ENCODE data around the gene OPCML. TPM values are rescaled to one million over a fixed set of nuclear protein-coding genes. Genes with fewer than 3 reads are reported as not detected.

The OPCML gene
- total RNA-seq, 2 experiments from 2014 or later = not detected

GRCh38 chr11:133181667-133182066 is 350.6 kb downstream of the OPCML start:
- Mint-ChIP-seq H3K27ac (no peak overlapping the region), H3K9me3 (peaks cover 2% of the 10 kb centered on the region), H3K27me3 (no peaks in the 10 kb centered on the region), H3K4me3 (no peak overlapping the region), H3K4me1 (no peaks in the 10 kb centered on the region), H3K36me3 (ENCODE audit: low read depth) (no peaks in the 10 kb centered on the region)
- no peak for DNase-seq
- POLR2A ChIA-PET = no interaction called here
- CTCF ChIA-PET = no interaction called here

- CTCF ChIA-PET = no interaction called here
- no peak for DNase-seq
- peaks cover 2% of the 10 kb centered on the region for H3K9me3 Mint-ChIP-seq
- no peak overlapping the region for H3K27ac Mint-ChIP-seq
- POLR2A ChIA-PET = no interaction called here
- H3K4me1 Mint-ChIP-seq = no peaks in the 10 kb centered on the region
- no peak overlapping the region for H3K4me3 Mint-ChIP-seq
- H3K27me3 Mint-ChIP-seq = no peaks in the 10 kb centered on the region
- no peaks in the 10 kb centered on the region for H3K36me3 Mint-ChIP-seq (ENCODE audit: low read depth)
Observed at GRCh38 chr11:133181066-133181465, 351.2 kb downstream of the OPCML start.

- Mint-ChIP-seq H3K27ac (no peak overlapping the region), H3K9me3 (peaks cover 2% of the 10 kb centered on the region), H3K4me3 (no peak overlapping the region), H3K4me1 (no peaks in the 10 kb centered on the region), H3K27me3 (no peaks in the 10 kb centered on the region), H3K36me3 (ENCODE audit: low read depth) (no peaks in the 10 kb centered on the region)
- ChIA-PET CTCF (no interaction called here), POLR2A (no interaction called here)
- no peak for DNase-seq
Observed at GRCh38 chr11:133180201-133180600, 352.1 kb downstream of the OPCML start.

- Mint-ChIP-seq H3K27ac (no peak overlapping the region), H3K9me3 (peaks cover 2% of the 10 kb centered on the region), H3K36me3 (ENCODE audit: low read depth) (no peaks in the 10 kb centered on the region), H3K4me3 (no peak overlapping the region), H3K4me1 (no peaks in the 10 kb centered on the region), H3K27me3 (no peaks in the 10 kb centered on the region)
- ChIA-PET POLR2A (no interaction called here), CTCF (no interaction called here)
- DNase-seq = no peak
Observed at GRCh38 chr11:133176748-133177147, 355.6 kb downstream of the OPCML start.

GRCh38 chr11:133175103-133175502 is 357.2 kb downstream of the OPCML start:
- no peak overlapping the region for H3K27ac Mint-ChIP-seq
- H3K27me3 Mint-ChIP-seq = no peaks in the 10 kb centered on the region
- ChIA-PET CTCF (no interaction called here), POLR2A (no interaction called here)
- H3K36me3 Mint-ChIP-seq (ENCODE audit: low read depth) = no peaks in the 10 kb centered on the region
- peaks cover 2% of the 10 kb centered on the region for H3K9me3 Mint-ChIP-seq
- H3K4me3 Mint-ChIP-seq = no peak overlapping the region
- no peaks in the 10 kb centered on the region for H3K4me1 Mint-ChIP-seq
- DNase-seq = no peak

- Mint-ChIP-seq H3K27ac (no peak overlapping the region), H3K27me3 (no peaks in the 10 kb centered on the region), H3K4me1 (no peaks in the 10 kb centered on the region), H3K9me3 (peaks cover 2% of the 10 kb centered on the region), H3K4me3 (no peak overlapping the region), H3K36me3 (ENCODE audit: low read depth) (no peaks in the 10 kb centered on the region)
- CTCF ChIA-PET = no interaction called here
- POLR2A ChIA-PET = no interaction called here
- DNase-seq = no peak
Observed at GRCh38 chr11:133173810-133174412, 358.4 kb downstream of the OPCML start.

GRCh38 chr11:133172349-133172748 is 360.0 kb downstream of the OPCML start:
- POLR2A ChIA-PET = no interaction called here
- H3K27ac Mint-ChIP-seq = no peak overlapping the region

GRCh38 chr11:133171374-133171773 is 360.9 kb downstream of the OPCML start:
- Mint-ChIP-seq H3K4me3 (no peak overlapping the region), H3K4me1 (no peaks in the 10 kb centered on the region), H3K9me3 (no peaks in the 10 kb centered on the region), H3K36me3 (ENCODE audit: low read depth) (no peaks in the 10 kb centered on the region), H3K27me3 (no peaks in the 10 kb centered on the region), H3K27ac (no peak overlapping the region)
- POLR2A ChIA-PET = no interaction called here
- CTCF ChIA-PET = no interaction called here
- DNase-seq = no peak

More at GRCh38 chr11:133172349-133172748, 360.0 kb downstream of the OPCML start:
- Mint-ChIP-seq H3K27me3 (no peaks in the 10 kb centered on the region), H3K9me3 (no peaks in the 10 kb centered on the region), H3K4me1 (no peaks in the 10 kb centered on the region), H3K36me3 (ENCODE audit: low read depth) (no peaks in the 10 kb centered on the region), H3K4me3 (no peak overlapping the region)
- CTCF ChIA-PET = no interaction called here
- no peak for DNase-seq

GRCh38 chr11:133168016-133168415 is 364.3 kb downstream of the OPCML start:
- Mint-ChIP-seq H3K4me1 (no peaks in the 10 kb centered on the region), H3K9me3 (no peaks in the 10 kb centered on the region), H3K36me3 (ENCODE audit: low read depth) (no peaks in the 10 kb centered on the region), H3K27ac (no peak overlapping the region), H3K27me3 (no peaks in the 10 kb centered on the region), H3K4me3 (no peak overlapping the region)
- ChIA-PET CTCF (no interaction called here), POLR2A (no interaction called here)
- DNase-seq = no peak

GRCh38 chr11:133166662-133167061 is 365.6 kb downstream of the OPCML start:
- ChIA-PET CTCF (no interaction called here), POLR2A (no interaction called here)
- no peak overlapping the region for H3K4me3 Mint-ChIP-seq
- no peaks in the 10 kb centered on the region for H3K4me1 Mint-ChIP-seq
- H3K27me3 Mint-ChIP-seq = no peaks in the 10 kb centered on the region
- no peak overlapping the region for H3K27ac Mint-ChIP-seq
- H3K36me3 Mint-ChIP-seq (ENCODE audit: low read depth) = no peaks in the 10 kb centered on the region
- no peak for DNase-seq
- H3K9me3 Mint-ChIP-seq = no peaks in the 10 kb centered on the region

GRCh38 chr11:133164986-133165385 is 367.3 kb downstream of the OPCML start:
- no peaks in the 10 kb centered on the region for H3K36me3 Mint-ChIP-seq (ENCODE audit: low read depth)
- no peak for DNase-seq
- CTCF ChIA-PET = interaction anchor here (1.1 kb wide), 1 partner anchor 30 kb away, joined by 3 read pairs; no protein-coding TSS in a partner anchor
- no peaks in the 10 kb centered on the region for H3K4me1 Mint-ChIP-seq
- POLR2A ChIA-PET = no interaction called here
- H3K27ac Mint-ChIP-seq = no peak overlapping the region
- H3K27me3 Mint-ChIP-seq = no peaks in the 10 kb centered on the region
- H3K4me3 Mint-ChIP-seq = no peak overlapping the region
- H3K9me3 Mint-ChIP-seq = no peaks in the 10 kb centered on the region

- H3K27ac Mint-ChIP-seq = no peak overlapping the region
- CTCF ChIA-PET = interaction anchor here (0.6 to 1.6 kb wide), 3 partner anchors 29 to 672 kb away, joined by 3 read pairs; no protein-coding TSS in a partner anchor
- H3K9me3 Mint-ChIP-seq = no peaks in the 10 kb centered on the region
- no peak for DNase-seq
- H3K4me1 Mint-ChIP-seq = no peaks in the 10 kb centered on the region
- H3K36me3 Mint-ChIP-seq (ENCODE audit: low read depth) = no peaks in the 10 kb centered on the region
- no peak overlapping the region for H3K4me3 Mint-ChIP-seq
- POLR2A ChIA-PET = no interaction called here
- H3K27me3 Mint-ChIP-seq = no peaks in the 10 kb centered on the region
Observed at GRCh38 chr11:133163463-133164419, 368.6 kb downstream of the OPCML start.

GRCh38 chr11:133162227-133162626 is 370.1 kb downstream of the OPCML start:
- Mint-ChIP-seq H3K4me1 (no peaks in the 10 kb centered on the region), H3K27ac (no peak overlapping the region), H3K36me3 (ENCODE audit: low read depth) (no peaks in the 10 kb centered on the region), H3K9me3 (no peaks in the 10 kb centered on the region), H3K4me3 (no peak overlapping the region), H3K27me3 (no peaks in the 10 kb centered on the region)
- no peak for DNase-seq
- ChIA-PET CTCF (interaction anchor here (1.6 kb wide), 1 partner anchor 673 kb away, joined by 3 read pairs; no protein-coding TSS in a partner anchor), POLR2A (no interaction called here)

GRCh38 chr11:133160754-133161153 is 371.5 kb downstream of the OPCML start:
- Mint-ChIP-seq H3K4me3 (no peak overlapping the region), H3K27me3 (no peaks in the 10 kb centered on the region), H3K4me1 (no peaks in the 10 kb centered on the region), H3K27ac (no peak overlapping the region), H3K9me3 (no peaks in the 10 kb centered on the region), H3K36me3 (ENCODE audit: low read depth) (no peaks in the 10 kb centered on the region)
- ChIA-PET CTCF (no interaction called here), POLR2A (no interaction called here)
- DNase-seq = no peak

Measured in activated CD4-positive, alpha-beta memory T cell treated with anti-CD3 and anti-CD28 coated beads, Interleukin-2, amount 10 ng/mL, durations not matched to agents 7 days and 5 days (primary cell).